GM23248 (cell line): ENCODE data around the gene OR8G1. TPM values are rescaled to one million over a fixed set of nuclear protein-coding genes. Genes with fewer than 3 reads are reported as not detected.

Source experiments
- DNase-seq: peaks from one replicate; pipeline ENCODE4 v3.0.0-alpha.2; 2015
- H2AFZ ChIP-seq: fragments of 200-600 bp; sonication (generic); 2 replicates; pipeline ENCODE4 v1.6.1; 2016; ENCODE audit warnings: antibody characterized with exemption
- H3F3A ChIP-seq: fragments of 200-600 bp; sonication (generic); 2 replicates; pipeline ENCODE4 v1.6.1; 2016; ENCODE audit warnings: mild to moderate bottlenecking, antibody characterized with exemption, mixed run types; ENCODE audit not compliant: insufficient read depth
- H3K27ac ChIP-seq: fragments of 200-600 bp; sonication (generic); 2 replicates; pipeline ENCODE4 v1.5.1; 2016; ENCODE audit warnings: mild to moderate bottlenecking
- H3K27me3 ChIP-seq: fragments of 200-600 bp; sonication (generic); replicated peaks from 2 replicates; pipeline ENCODE4 v1.6.1; 2016; ENCODE audit warnings: mild to moderate bottlenecking; ENCODE audit not compliant: insufficient read depth
- H3K36me3 ChIP-seq: fragments of 200-600 bp; sonication (generic); 2 replicates; pipeline ENCODE4 v1.6.1; 2016; ENCODE audit warnings: low read depth, mild to moderate bottlenecking
- H3K4me1 ChIP-seq: fragments of 200-600 bp; sonication (generic); 2 replicates; pipeline ENCODE4 v1.6.1; 2016; ENCODE audit warnings: mild to moderate bottlenecking; ENCODE audit not compliant: insufficient read depth
- H3K4me2 ChIP-seq: fragments of 200-600 bp; sonication (generic); one replicate; pipeline ENCODE4 v1.6.1; 2016; ENCODE audit warnings: mild to moderate bottlenecking; ENCODE audit not compliant: unreplicated experiment
- H3K4me3 ChIP-seq: fragments of 200-600 bp; sonication (generic); 2 replicates; pipeline ENCODE4 v1.5.1; 2016; ENCODE audit warnings: mild to moderate bottlenecking
- H3K79me2 ChIP-seq: fragments of 200-600 bp; sonication (generic); 2 replicates; pipeline ENCODE4 v1.6.1; 2016; ENCODE audit warnings: mild to moderate bottlenecking; ENCODE audit not compliant: insufficient read depth
- H3K9ac ChIP-seq: fragments of 200-600 bp; sonication (generic); 2 replicates; pipeline ENCODE4 v1.6.1; 2016; ENCODE audit warnings: mild to moderate bottlenecking
- H3K9me2 ChIP-seq: fragments of 200-600 bp; sonication (generic); 2 replicates; pipeline ENCODE4 v1.6.1; 2016; ENCODE audit warnings: mixed run types, mild to moderate bottlenecking, moderate library complexity; ENCODE audit not compliant: insufficient read depth
- H3K9me3 ChIP-seq: fragments of 200-600 bp; sonication (generic); one replicate; pipeline ENCODE4 v1.6.1; 2017; ENCODE audit warnings: low read depth
- H4K20me1 ChIP-seq: fragments of 200-600 bp; sonication (generic); 2 replicates; pipeline ENCODE4 v1.6.0; 2016; ENCODE audit not compliant: insufficient read depth
- EZH2 ChIP-seq: fragments of 200-600 bp; sonication (generic); IDR thresholded peaks from 2 replicates; pipeline ENCODE4 v1.6.1; 2018; ENCODE audit warnings: antibody characterized with exemption, mild to moderate bottlenecking; ENCODE audit not compliant: insufficient read depth, poor library complexity, severe bottlenecking
- EZH2phosphoT487 ChIP-seq: fragments of 200-600 bp; sonication (generic); IDR thresholded peaks from 2 replicates; pipeline ENCODE4 v1.6.1; 2018; ENCODE audit warnings: antibody characterized with exemption, moderate library complexity, mild to moderate bottlenecking, low read depth; ENCODE audit not compliant: insufficient read depth
- WGBS, 2 experiments: methylation state at CpG; one replicate each; pipeline ENCODE4 v1.1.6; 2015 to 2017; ENCODE audit warnings: low lambda C conversion rate in 2 of 2, low coverage in 1 of 2; ENCODE audit errors: missing lambda C conversion rate in 2 of 2; 5-methylcytosine and 5-hydroxymethylcytosine counted together
- in situ Hi-C: fragments of 300-500 bp; cut with MboI; formaldehyde crosslinking; loops from 2 replicates; pipeline ENCODE4 v1.15.0; 2020
- polyA plus RNA-seq: library from polyadenylated mRNA; unstranded; fragments of >200 nt; fragmentation: Nextera tagmentation; extraction: Ambion mirVana; gene quantifications from 2 replicates; pipeline ENCODE4 v1.2.1, GENCODE V29; 2016
- total RNA-seq: library from RNA; depleted of rRNA; stranded (reverse); fragments of >200 nt; shearing (Covaris generic); gene quantifications from 2 replicates; pipeline ENCODE4 v1.2.3, GENCODE V29; 2014; rRNA removed

The OR8G1 gene
- total and polyA plus RNA-seq, 2 experiments from 2014 or later: not detected

- Histone ChIP-seq H3K27me3 (peaks cover 25% of the 10 kb centered on the region), H3F3A (no peaks in the 10 kb centered on the region), H3K9ac (no peak overlapping the region), H4K20me1 (no peaks in the 10 kb centered on the region), H3K36me3 (no peaks in the 10 kb centered on the region), H2AFZ (no peak overlapping the region), H3K79me2 (no peaks in the 10 kb centered on the region), H3K4me3 (no peak overlapping the region), H3K27ac (no peak overlapping the region), H3K9me3 (no peaks in the 10 kb centered on the region), H3K9me2 (no peaks in the 10 kb centered on the region), H3K4me2 (no peak overlapping the region), H3K4me1 (0 out of 2 replicates have a peak, but pooled peaks cover 8% of the 10 kb centered on the region)
- peak; percentile 4 for DNase-seq
- 51 to 52% methylated on average over 3 of the region's 3 CpGs for WGBS, 2 experiments
- TF ChIP-seq EZH2 (no peak), EZH2phosphoT487 (no peak)
- in situ Hi-C loops: no loop called here
These were observed 61.6 kb downstream of the OR8G1 start for GRCh38 chr11:124302347-124303125.

Other genes starting within 250 kb of the OR8G1 start
- gene OR10G6, start 245.9 kb upstream of the OR8G1 start, total RNA-seq: not detected in 2 replicates
- not detected in 2 replicates for gene OR10G6, start 245.9 kb upstream of the OR8G1 start, polyA plus RNA-seq
- gene OR10G4, start 228.1 kb upstream of the OR8G1 start, total RNA-seq: not detected in 2 replicates
- gene OR10G4, start 228.1 kb upstream of the OR8G1 start, polyA plus RNA-seq: not detected in 2 replicates
- not detected in 2 replicates for gene OR10G9, start 218.1 kb upstream of the OR8G1 start, total RNA-seq
- not detected in 2 replicates for gene OR10G9, start 218.1 kb upstream of the OR8G1 start, polyA plus RNA-seq
- not detected in 2 replicates for gene OR10G8, start 214.3 kb upstream of the OR8G1 start, total RNA-seq
- gene OR10G8, start 214.3 kb upstream of the OR8G1 start, polyA plus RNA-seq: not detected in 2 replicates
- not detected in 2 replicates for gene OR10G7, start 199.8 kb upstream of the OR8G1 start, total RNA-seq
- not detected in 2 replicates for gene OR10G7, start 199.8 kb upstream of the OR8G1 start, polyA plus RNA-seq
- gene VWA5A, start 125.6 kb upstream of the OR8G1 start, total RNA-seq: 4.3 and 8.2 TPM in 2 replicates
- gene VWA5A, start 125.6 kb upstream of the OR8G1 start, polyA plus RNA-seq: 7.4 and 7.5 TPM in 2 replicates
- not detected in 2 replicates for gene OR10D3, start 57.8 kb upstream of the OR8G1 start, total RNA-seq
- not detected in 2 replicates for gene OR10D3, start 57.8 kb upstream of the OR8G1 start, polyA plus RNA-seq
- not detected in 2 replicates for gene OR8G5, start 15.3 kb downstream of the OR8G1 start, total RNA-seq
- gene OR8G5, start 15.3 kb downstream of the OR8G1 start, polyA plus RNA-seq: not detected in 2 replicates
- not detected in 2 replicates for gene OR8D1, start 72.9 kb downstream of the OR8G1 start, total RNA-seq
- not detected in 2 replicates for gene OR8D1, start 72.9 kb downstream of the OR8G1 start, polyA plus RNA-seq
- not detected in 2 replicates for gene OR8D2, start 79.1 kb downstream of the OR8G1 start, total RNA-seq
- not detected in 2 replicates for gene OR8D2, start 79.1 kb downstream of the OR8G1 start, polyA plus RNA-seq
- not detected in 2 replicates for gene OR8B2, start 143.4 kb downstream of the OR8G1 start, total RNA-seq
- gene OR8B2, start 143.4 kb downstream of the OR8G1 start, polyA plus RNA-seq: not detected in 2 replicates
- not detected in 2 replicates for gene OR8B3, start 157.9 kb downstream of the OR8G1 start, total RNA-seq
- gene OR8B3, start 157.9 kb downstream of the OR8G1 start, polyA plus RNA-seq: not detected in 2 replicates
- gene OR8B4, start 183.8 kb downstream of the OR8G1 start, total RNA-seq: not detected in 2 replicates
- not detected in 2 replicates for gene OR8B4, start 183.8 kb downstream of the OR8G1 start, polyA plus RNA-seq
- not detected in 2 replicates for gene OR8B8, start 204.6 kb downstream of the OR8G1 start, total RNA-seq
- not detected in 2 replicates for gene OR8B8, start 204.6 kb downstream of the OR8G1 start, polyA plus RNA-seq